GM12892 (cell line): ENCODE results near the gene ADGRL1.
A peak's percentile ranks its signal among the peaks of the same experiment; 100 is the strongest.

Source experiments
- DNase-seq: peaks from one replicate; pipeline ENCODE4 v3.0.0; 2011; ENCODE audit not compliant: insufficient read length
- FAIRE-seq: peaks from 2 replicates; lab custom pipeline; 2011; peaks lifted over from hg19 to GRCh38; lab: Jason Lieb, UNC
- POLR2A ChIP-seq: IDR thresholded peaks from 2 replicates; pipeline ENCODE4 v1.6.1; 2011; ENCODE audit warnings: low read depth, low read length, control low read depth
- POLR2AphosphoS5 ChIP-seq: IDR thresholded peaks from 2 replicates; pipeline ENCODE4 v1.6.1; 2011; ENCODE audit warnings: low read depth, low read length, control low read depth
- TAF1 ChIP-seq: IDR thresholded peaks from 2 replicates; pipeline ENCODE4 v1.6.1; 2011; ENCODE audit warnings: low read depth, mild to moderate bottlenecking, control low read depth, low read length, borderline replicate concordance

The ADGRL1 gene

GRCh38 chr19:14119146-14119545 is 86.8 kb downstream of the ADGRL1 start:
- TF ChIP-seq TAF1 (no peak), POLR2AphosphoS5 (no peak), POLR2A (no peak)
- FAIRE-seq: no peak
- no peak for DNase-seq

- TF ChIP-seq POLR2AphosphoS5: no peak
- no peak for TF ChIP-seq TAF1
- no peak for TF ChIP-seq POLR2A
- DNase-seq (no peak), FAIRE-seq (peak; percentile 66)
These were observed 87.6 kb downstream of the ADGRL1 start for GRCh38 chr19:14118165-14119051.

- no peak for TF ChIP-seq POLR2A
- TF ChIP-seq POLR2AphosphoS5: no peak
- TF ChIP-seq TAF1: no peak
- peak; percentile 99 for DNase-seq
- FAIRE-seq: peak; percentile 97
These were observed 88.3 kb downstream of the ADGRL1 start, which contains the start of gene PRKACA for GRCh38 chr19:14117668-14118164. Gene PRKACA (minus strand): TSS chr19:14117762. CDS start chr19:14117547, 215 bp downstream.

- no peak for FAIRE-seq
- no peak for DNase-seq
These were observed 88.9 kb downstream of the ADGRL1 start for GRCh38 chr19:14116918-14117578.

GRCh38 chr19:14116525-14116917 is 89.4 kb downstream of the ADGRL1 start:
- no peak for DNase-seq
- TF ChIP-seq TAF1 (no peak), POLR2AphosphoS5 (no peak), POLR2A (no peak)
- no peak for FAIRE-seq

More at GRCh38 chr19:14116918-14117578, 88.9 kb downstream of the ADGRL1 start:
- TF ChIP-seq POLR2AphosphoS5: no peak
- no peak for TF ChIP-seq POLR2A
- TF ChIP-seq TAF1: no peak

GRCh38 chr19:14115756-14116155 is 90.2 kb downstream of the ADGRL1 start:
- TF ChIP-seq TAF1 (no peak), POLR2AphosphoS5 (no peak), POLR2A (no peak)
- DNase-seq: no peak
- FAIRE-seq: no peak

- no peak for FAIRE-seq
- TF ChIP-seq TAF1: no peak
- no peak for DNase-seq
These were observed 91.1 kb downstream of the ADGRL1 start for GRCh38 chr19:14114854-14115253.

- DNase-seq: no peak
- TF ChIP-seq POLR2A (no peak), POLR2AphosphoS5 (no peak), TAF1 (no peak)
- no peak for FAIRE-seq
These were observed 91.5 kb downstream of the ADGRL1 start for GRCh38 chr19:14114439-14114838.

GRCh38 chr19:14113762-14114414 is 92.1 kb downstream of the ADGRL1 start:
- TF ChIP-seq POLR2A (no peak), TAF1 (no peak), POLR2AphosphoS5 (no peak)
- DNase-seq (no peak), FAIRE-seq (no peak)

GRCh38 chr19:14112809-14113385 is 93.1 kb downstream of the ADGRL1 start:
- TF ChIP-seq POLR2A: no peak
- no peak for TF ChIP-seq POLR2AphosphoS5
- FAIRE-seq (no peak), DNase-seq (no peak)
